Ovary (tissue), 9 donors: ENCODE measurements around the gene TOMM20. TPM values are rescaled to one million over a fixed set of nuclear protein-coding genes. Genes with fewer than 3 reads are reported as not detected.

Experiments
- DNase-seq, 5 donors: peaks; one replicate each; pipeline ENCODE4 v3.0.0-alpha.2; 2019 to 2020
- H3K27ac ChIP-seq, 2 donors: fragments of 200-600 bp; one replicate each; pipeline versions ENCODE4 v1.5.1 to v1.8.0; 2019 to 2022
- H3K27me3 ChIP-seq: fragments of 200-600 bp; one replicate; pipeline ENCODE4 v1.8.0; 2022
- H3K36me3 ChIP-seq: fragments of 200-600 bp; sonication (generic); one replicate; pipeline ENCODE4 v1.5.1; 2019
- H3K4me1 ChIP-seq: one replicate; pipeline ENCODE4 v1.8.1; 2013; ENCODE audit warnings: mild to moderate bottlenecking, moderate library complexity; ENCODE audit not compliant: insufficient read depth
- H3K4me3 ChIP-seq: fragments of 200-600 bp; sonication (generic); one replicate; pipeline ENCODE4 v1.5.1; 2017
- H3K9me3 ChIP-seq, 2 donors: fragments of 200-600 bp in 1 of 2; sonication (generic) in 1 of 2; one replicate each; pipeline versions ENCODE4 v1.5.1 to v1.8.1; 2013 to 2019; ENCODE audit warnings: mild to moderate bottlenecking in 1 of 2, moderate library complexity in 1 of 2
- EP300 ChIP-seq: sonication (generic); formaldehyde crosslinking; IDR thresholded peaks from one replicate; pipeline ENCODE4 v1.6.1; 2017; ENCODE audit warnings: antibody characterized with exemption
- POLR2A ChIP-seq: fragments of 450-650 bp; IDR thresholded peaks from one replicate; pipeline ENCODE4 v1.6.1; 2017; ENCODE audit warnings: antibody characterized with exemption, mild to moderate bottlenecking, moderate library complexity
- WGBS, 3 donors: extraction: QIAGEN DNeasy Blood & Tissue Kit in 1 of 3; methylation state at CpG; one replicate each; pipeline versions ENCODE4 v1.1.5 to v1.1.7; 2013 to 2017; 5-methylcytosine and 5-hydroxymethylcytosine counted together
- intact Hi-C, 4 donors: fragments of 100-400 bp; cut with DNase I; formaldehyde crosslinking; loops; one replicate each; pipeline versions ENCODE4 v1.11.0 to v1.15.1; 2022 to 2023
- polyA plus RNA-seq, 2 donors: library from polyadenylated mRNA; stranded (reverse); fragments of 200-250 nt in 1 of 2; fragments of 350-450 nt in 1 of 2; fragmentation: Illumina TruSeq in 1 of 2; extraction: RNeasy Lipid Tissue Mini Kit (QIAGEN cat#74804) in 1 of 2; gene quantifications; one replicate each; pipeline ENCODE4 v1.2.3, GENCODE V29; 2013 to 2014
- total RNA-seq, 7 donors: library from RNA; depleted of rRNA in 2 of 7; stranded (reverse); fragments of >200 nt in 2 of 7; fragmentation: NEBNext Ultra II Directional in 3 of 7; extraction: Animal tissue kit (Norgen Biotek cat#: 25700) in 3 of 7; gene quantifications; one replicate each; pipeline versions ENCODE4 v1.1.0 to v1.2.4, GENCODE V29; 2016 to 2023
- TF ChIP-seq, protein P1 (sequence below), 3 donors: fragments of 450-650 bp in 2 of 3; fragments of 200-600 bp in 1 of 3; IDR thresholded peaks; one replicate each; pipeline versions ENCODE4 v1.5.1 to v1.8.0; 2016 to 2022; ENCODE audit warnings: antibody characterized with exemption in 3 of 3, mild to moderate bottlenecking in 1 of 3
- donor health status: DM: no; HTN: no; CAD: no; lungs with moderate emphysema.
- donor health status: DM: no; HTN: no; CAD: no.
- donor health status: Bipolar disorder and iron deficiency.
- donor health status: DM: yes; HTN: yes; CAD: no.
- donor health status: DM: no; HTN: no; CAD: no.
- donor health status: DM: yes; HTN: yes; CAD: no.

Gene TOMM20
- total and polyA plus RNA-seq, 9 donors, result 104 to 153 (median 120) TPM

DNA sequence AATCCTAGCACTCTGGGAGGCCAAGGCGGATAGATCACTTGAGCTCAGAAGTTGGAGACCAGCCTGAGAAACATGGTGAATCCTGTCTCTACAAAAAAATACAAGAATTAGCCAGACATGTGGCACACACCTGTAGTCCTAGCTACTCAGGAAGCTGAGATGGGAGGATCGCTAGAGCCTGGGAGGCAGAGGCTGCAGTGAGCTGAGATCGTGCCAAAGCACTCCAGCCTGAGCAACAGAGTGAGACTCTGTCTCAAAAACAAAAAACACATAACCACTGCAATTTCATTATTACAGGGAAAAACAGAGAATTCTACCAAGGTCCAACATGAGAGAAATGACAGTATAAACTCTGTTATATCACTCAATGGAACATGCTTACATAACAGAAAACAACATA, 4.4 kb upstream of the TOMM20 start:
- Histone ChIP-seq H3K27ac (no peak overlapping the region), H3K9me3 (no peaks in the 10 kb centered on the region), H3K4me3 (no peak overlapping the region), H3K4me1 (no peaks in the 10 kb centered on the region), H3K36me3 (no peaks in the 10 kb centered on the region), H3K27me3 (no peaks in the 10 kb centered on the region)
- intact Hi-C loops, result no loop called here
- DNase-seq, result no peak
- WGBS, 3 donors, result 80 to 92% (median 88%) methylated on average over 3 of the region's 3 CpGs
- TF ChIP-seq EP300 (no peak), POLR2A (no peak)
- TF ChIP-seq, protein P1, sequence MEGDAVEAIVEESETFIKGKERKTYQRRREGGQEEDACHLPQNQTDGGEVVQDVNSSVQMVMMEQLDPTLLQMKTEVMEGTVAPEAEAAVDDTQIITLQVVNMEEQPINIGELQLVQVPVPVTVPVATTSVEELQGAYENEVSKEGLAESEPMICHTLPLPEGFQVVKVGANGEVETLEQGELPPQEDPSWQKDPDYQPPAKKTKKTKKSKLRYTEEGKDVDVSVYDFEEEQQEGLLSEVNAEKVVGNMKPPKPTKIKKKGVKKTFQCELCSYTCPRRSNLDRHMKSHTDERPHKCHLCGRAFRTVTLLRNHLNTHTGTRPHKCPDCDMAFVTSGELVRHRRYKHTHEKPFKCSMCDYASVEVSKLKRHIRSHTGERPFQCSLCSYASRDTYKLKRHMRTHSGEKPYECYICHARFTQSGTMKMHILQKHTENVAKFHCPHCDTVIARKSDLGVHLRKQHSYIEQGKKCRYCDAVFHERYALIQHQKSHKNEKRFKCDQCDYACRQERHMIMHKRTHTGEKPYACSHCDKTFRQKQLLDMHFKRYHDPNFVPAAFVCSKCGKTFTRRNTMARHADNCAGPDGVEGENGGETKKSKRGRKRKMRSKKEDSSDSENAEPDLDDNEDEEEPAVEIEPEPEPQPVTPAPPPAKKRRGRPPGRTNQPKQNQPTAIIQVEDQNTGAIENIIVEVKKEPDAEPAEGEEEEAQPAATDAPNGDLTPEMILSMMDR (IDR thresholded peaks at IDR 0.05), result no peak

DNA sequence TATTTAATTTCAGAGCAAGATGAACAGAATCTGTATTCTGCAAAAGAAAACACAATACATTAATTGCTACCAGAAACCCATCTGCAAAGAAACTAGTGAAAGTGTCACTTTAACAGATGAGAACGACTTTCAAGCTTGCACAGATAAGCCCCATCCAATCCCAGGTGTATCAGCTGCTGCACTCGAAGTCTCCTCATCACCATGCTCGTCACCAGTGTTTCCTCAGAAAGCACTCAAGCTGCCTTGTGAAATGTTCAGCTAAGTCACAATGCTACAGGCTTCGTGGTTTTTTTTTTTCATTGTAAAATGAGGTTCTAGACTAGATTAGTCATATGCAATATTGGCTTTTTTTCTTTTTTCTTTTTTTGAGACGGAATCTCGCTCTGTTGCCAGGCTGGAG, 3.3 kb upstream of the TOMM20 start:
- Histone ChIP-seq H3K27me3 (no peaks in the 10 kb centered on the region), H3K4me3 (no peak overlapping the region), H3K36me3 (no peaks in the 10 kb centered on the region), H3K9me3 (no peaks in the 10 kb centered on the region), H3K27ac (no peak overlapping the region), H3K4me1 (peaks cover under 1% of the 10 kb centered on the region)
- no peak for DNase-seq
- intact Hi-C loops, result no loop called here
- TF ChIP-seq, protein P1 (IDR thresholded peaks at IDR 0.05), result no peak
- TF ChIP-seq EP300 (no peak), POLR2A (no peak)
- 76 to 85% (median 77%) methylated on average over 6 of the region's 6 CpGs for WGBS, 3 donors

DNA sequence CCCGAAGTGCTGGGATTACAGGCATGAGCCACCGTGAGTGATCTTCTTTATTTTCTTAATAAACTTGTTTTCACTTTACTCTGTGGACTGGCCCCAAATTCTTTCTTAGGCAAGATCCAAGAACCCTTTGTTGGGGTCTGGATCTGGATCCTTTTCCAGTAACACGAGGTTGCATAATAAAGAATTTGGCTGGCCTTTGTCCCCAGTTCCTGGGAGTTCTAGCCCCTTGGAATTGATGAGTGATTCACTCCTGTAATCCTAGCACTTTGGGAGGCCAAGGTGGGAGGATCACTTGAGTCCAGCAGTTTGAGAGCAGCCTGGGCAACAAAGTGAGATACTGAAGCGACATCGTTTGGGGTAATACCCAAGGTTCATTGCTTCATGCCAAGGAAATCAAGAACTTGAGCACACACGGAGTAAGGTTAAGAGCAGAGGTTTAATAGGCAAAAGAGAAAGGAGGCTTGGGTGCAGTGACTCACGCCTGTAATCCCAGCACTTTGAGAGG, 2.2 kb upstream of the TOMM20 start:
- Histone ChIP-seq H3K27me3 (no peaks in the 10 kb centered on the region), H3K27ac (no peak overlapping the region), H3K4me1 (peaks cover 4% of the 10 kb centered on the region), H3K9me3 (no peaks in the 10 kb centered on the region), H3K4me3 (no peak overlapping the region), H3K36me3 (no peaks in the 10 kb centered on the region)
- intact Hi-C loops, result no loop called here
- 82 to 84% (median 82%) methylated on average over 7 of the region's 7 CpGs for WGBS, 3 donors
- DNase-seq, result no peak
- TF ChIP-seq, protein P1 (IDR thresholded peaks at IDR 0.05), result no peak
- no peak for TF ChIP-seq POLR2A
- TF ChIP-seq EP300, result no peak

- WGBS, 3 donors, result 94 to 97% (median 96%) methylated on average over 4 of the region's 4 CpGs
- intact Hi-C loops, result no loop called here
Observed at GRCh38 chr1:235129774-235130570, 1.3 kb upstream of the TOMM20 start.

More at GRCh38 chr1:235129774-235130570, 1.3 kb upstream of the TOMM20 start:
- peaks cover 4% of the 10 kb centered on the region for H3K4me1 ChIP-seq
- TF ChIP-seq EP300, result no peak
- no peak for TF ChIP-seq POLR2A
- TF ChIP-seq, protein P1 (IDR thresholded peaks at IDR 0.05), result no peak
- H3K27ac ChIP-seq, result no peak overlapping the region
- no peak for DNase-seq
- no peaks in the 10 kb centered on the region for H3K36me3 ChIP-seq
- H3K4me3 ChIP-seq, result no peak overlapping the region
- no peaks in the 10 kb centered on the region for H3K9me3 ChIP-seq
- H3K27me3 ChIP-seq, result no peaks in the 10 kb centered on the region
